ENCODE results near the gene RASSF10. TPM values are rescaled to one million over a fixed set of nuclear protein-coding genes. Genes with fewer than 3 reads are reported as not detected.

The RASSF10 gene
- total RNA-seq, 1 donor from 2014 or later, result 0.23 TPM

GRCh38 chr11:12993626-12994025, 15.5 kb upstream of the RASSF10 start:
- DNase-seq (ENCODE audit: extremely low read depth, low read depth, low spot score), result no peak

- no peak for DNase-seq (ENCODE audit: extremely low read depth, low read depth, low spot score)
Observed at GRCh38 chr11:12994476-12994875, 14.6 kb upstream of the RASSF10 start.

GRCh38 chr11:12995188-12995587, 13.9 kb upstream of the RASSF10 start:
- DNase-seq (ENCODE audit: extremely low read depth, low read depth, low spot score), result no peak

- no peak for DNase-seq (ENCODE audit: extremely low read depth, low read depth, low spot score)
Observed at GRCh38 chr11:12995823-12996222, 13.3 kb upstream of the RASSF10 start.

- DNase-seq (ENCODE audit: extremely low read depth, low read depth, low spot score), result no peak
Observed at GRCh38 chr11:12997168-12997567, 11.9 kb upstream of the RASSF10 start.

- DNase-seq (ENCODE audit: extremely low read depth, low read depth, low spot score), result no peak
Observed at GRCh38 chr11:12998336-12998735, 10.8 kb upstream of the RASSF10 start.

GRCh38 chr11:12999597-12999996, 9.5 kb upstream of the RASSF10 start:
- DNase-seq (ENCODE audit: extremely low read depth, low read depth, low spot score), result no peak

GRCh38 chr11:13000116-13000515, 9.0 kb upstream of the RASSF10 start:
- DNase-seq (ENCODE audit: extremely low read depth, low read depth, low spot score), result no peak

- DNase-seq (ENCODE audit: extremely low read depth, low read depth, low spot score), result no peak
Observed at GRCh38 chr11:13000721-13001120, 8.4 kb upstream of the RASSF10 start.

GRCh38 chr11:13003736-13004493, 5.2 kb upstream of the RASSF10 start:
- no peak for DNase-seq (ENCODE audit: extremely low read depth, low read depth, low spot score)

- no peak for DNase-seq (ENCODE audit: extremely low read depth, low read depth, low spot score)
Observed at GRCh38 chr11:13007182-13008060, 1.7 kb upstream of the RASSF10 start.

GRCh38 chr11:13008061-13008435, 1.1 kb upstream of the RASSF10 start:
- no peak for DNase-seq (ENCODE audit: extremely low read depth, low read depth, low spot score)

GRCh38 chr11:13009476-13009920, 382 bp downstream of the RASSF10 start:
- DNase-seq (ENCODE audit: extremely low read depth, low read depth, low spot score), result no peak

- DNase-seq (ENCODE audit: extremely low read depth, low read depth, low spot score), result no peak
Observed at GRCh38 chr11:13009921-13010748, 1.0 kb downstream of the RASSF10 start.

GRCh38 chr11:13010749-13011465, 1.8 kb downstream of the RASSF10 start:
- DNase-seq (ENCODE audit: extremely low read depth, low read depth, low spot score), result no peak

- no peak for DNase-seq (ENCODE audit: extremely low read depth, low read depth, low spot score)
Observed at GRCh38 chr11:13011466-13012055, 2.4 kb downstream of the RASSF10 start.

- no peak for DNase-seq (ENCODE audit: extremely low read depth, low read depth, low spot score)
Observed at GRCh38 chr11:13012056-13012661, 3.0 kb downstream of the RASSF10 start.

GRCh38 chr11:13013054-13013488, 4.0 kb downstream of the RASSF10 start:
- DNase-seq (ENCODE audit: extremely low read depth, low read depth, low spot score), result no peak

GRCh38 chr11:13015753-13016152, 6.6 kb downstream of the RASSF10 start:
- DNase-seq (ENCODE audit: extremely low read depth, low read depth, low spot score), result no peak

Measured in glomerular endothelial cell (primary cell).